Vagina (tissue), 2 donors: ENCODE results near the gene ACAP3.

Source experiments
- CTCF ChIP-seq, 3 experiments: fragments of 450-650 bp in 2 of 3; fragments of 200-600 bp in 1 of 3; sonication (generic) in 1 of 3; IDR thresholded peaks; one replicate each; pipeline ENCODE4 v1.5.1; 2017 to 2019; ENCODE audit warnings: antibody characterized with exemption in 3 of 3, mild to moderate bottlenecking in 2 of 3, moderate library complexity in 2 of 3
- POLR2A ChIP-seq, 2 donors: fragments of 450-650 bp; IDR thresholded peaks; one replicate each; pipeline ENCODE4 v1.6.1; 2017; ENCODE audit warnings: antibody characterized with exemption in 2 of 2, mild to moderate bottlenecking in 2 of 2, moderate library complexity in 2 of 2

- no peak for TF ChIP-seq CTCF (IDR thresholded peaks at IDR 0.05)
- TF ChIP-seq POLR2A (IDR thresholded peaks at IDR 0.05), result no peak
Observed at GRCh38 chr1:1299686-1300351, 7.9 kb downstream of the ACAP3 start.
